Type B pancreatic cell (in vitro differentiated cells): ENCODE data around the gene SLC36A1. TPM values are rescaled to one million over a fixed set of nuclear protein-coding genes. Genes with fewer than 3 reads are reported as not detected.
"Not testable (repeated sequence)": the region's sequence is repeated elsewhere in the genome, so short reads cannot be mapped to it uniquely, and the experiment has no call there.

ENCODE experiments used
- DNase-seq: peaks from one replicate; pipeline ENCODE4 v3.0.0; 2021; ENCODE audit warnings: mixed read lengths; ENCODE audit not compliant: unreplicated experiment; ENCODE audit errors: extremely low spot score
- H3K27ac Mint-ChIP-seq: 2 replicates; pipeline ENCODE4 v1.8.0; 2021; ENCODE audit warnings: mild to moderate bottlenecking, mixed read lengths
- H3K27me3 Mint-ChIP-seq: 2 replicates; pipeline ENCODE4 v1.8.0; 2021; ENCODE audit warnings: mixed read lengths
- H3K36me3 Mint-ChIP-seq: 2 replicates; pipeline ENCODE4 v1.8.0; 2021; ENCODE audit warnings: mixed read lengths
- H3K4me1 Mint-ChIP-seq: one replicate; pipeline ENCODE4 v1.8.0; 2021; ENCODE audit warnings: mixed read lengths; ENCODE audit not compliant: unreplicated experiment
- H3K4me3 Mint-ChIP-seq: 2 replicates; pipeline ENCODE4 v1.8.0; 2021; ENCODE audit warnings: mild to moderate bottlenecking, mixed read lengths
- H3K9me3 Mint-ChIP-seq: 2 replicates; pipeline ENCODE4 v1.8.0; 2021; ENCODE audit warnings: mixed read lengths
- total RNA-seq: library from RNA; stranded (reverse); gene quantifications from 2 replicates; pipeline ENCODE4 v1.2.1, GENCODE V29; 2021; ENCODE audit warnings: low replicate concordance
- TF ChIP-seq, protein P1 (sequence below): fragments of 200-600 bp; sonication (generic); conservative IDR thresholded peaks from 2 replicates; pipeline ENCODE4 v1.5.0; 2021; ENCODE audit warnings: antibody characterized with exemption, mild to moderate bottlenecking

The SLC36A1 gene
- total RNA-seq, 1 donor from 2014 or later = 15.5 TPM

DNA sequence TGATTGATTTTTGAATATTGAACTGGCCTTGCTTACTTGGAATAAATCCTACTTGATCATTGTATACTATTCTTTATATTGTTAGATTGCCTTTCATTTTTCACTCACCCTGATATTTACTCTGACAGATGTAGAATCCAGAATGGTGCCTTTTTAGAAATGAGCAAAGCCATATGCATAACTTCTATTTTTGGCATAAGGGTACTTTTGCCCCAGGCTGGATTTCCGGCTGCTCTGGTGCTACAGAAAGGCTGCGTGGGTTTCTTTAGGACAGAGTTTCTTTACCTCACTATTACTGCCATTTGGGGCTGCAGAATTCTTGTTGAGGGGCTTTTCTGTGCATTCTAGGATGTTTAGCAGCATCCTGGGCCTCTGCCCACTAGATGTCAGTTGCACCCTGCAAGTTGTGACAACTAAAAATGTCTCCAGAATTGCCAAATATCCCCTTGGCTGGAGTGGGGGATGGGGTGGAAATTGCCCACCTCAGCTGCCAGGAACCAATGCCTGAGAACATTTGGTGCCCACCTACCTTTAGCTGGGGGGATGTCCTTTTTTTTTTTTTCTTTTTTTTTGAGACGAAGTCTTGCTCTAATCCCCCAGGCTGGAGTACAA, 50.1 kb downstream of the SLC36A1 start:
- Mint-ChIP-seq H3K27me3 (no peaks in the 10 kb centered on the region), H3K36me3 (no peaks in the 10 kb centered on the region), H3K27ac (no peak overlapping the region), H3K4me3 (no peak overlapping the region), H3K9me3 (no peaks in the 10 kb centered on the region), H3K4me1 (peaks cover 13% of the 10 kb centered on the region)
- DNase-seq = no peak
- TF ChIP-seq, protein P1, sequence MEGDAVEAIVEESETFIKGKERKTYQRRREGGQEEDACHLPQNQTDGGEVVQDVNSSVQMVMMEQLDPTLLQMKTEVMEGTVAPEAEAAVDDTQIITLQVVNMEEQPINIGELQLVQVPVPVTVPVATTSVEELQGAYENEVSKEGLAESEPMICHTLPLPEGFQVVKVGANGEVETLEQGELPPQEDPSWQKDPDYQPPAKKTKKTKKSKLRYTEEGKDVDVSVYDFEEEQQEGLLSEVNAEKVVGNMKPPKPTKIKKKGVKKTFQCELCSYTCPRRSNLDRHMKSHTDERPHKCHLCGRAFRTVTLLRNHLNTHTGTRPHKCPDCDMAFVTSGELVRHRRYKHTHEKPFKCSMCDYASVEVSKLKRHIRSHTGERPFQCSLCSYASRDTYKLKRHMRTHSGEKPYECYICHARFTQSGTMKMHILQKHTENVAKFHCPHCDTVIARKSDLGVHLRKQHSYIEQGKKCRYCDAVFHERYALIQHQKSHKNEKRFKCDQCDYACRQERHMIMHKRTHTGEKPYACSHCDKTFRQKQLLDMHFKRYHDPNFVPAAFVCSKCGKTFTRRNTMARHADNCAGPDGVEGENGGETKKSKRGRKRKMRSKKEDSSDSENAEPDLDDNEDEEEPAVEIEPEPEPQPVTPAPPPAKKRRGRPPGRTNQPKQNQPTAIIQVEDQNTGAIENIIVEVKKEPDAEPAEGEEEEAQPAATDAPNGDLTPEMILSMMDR = no peak

DNA sequence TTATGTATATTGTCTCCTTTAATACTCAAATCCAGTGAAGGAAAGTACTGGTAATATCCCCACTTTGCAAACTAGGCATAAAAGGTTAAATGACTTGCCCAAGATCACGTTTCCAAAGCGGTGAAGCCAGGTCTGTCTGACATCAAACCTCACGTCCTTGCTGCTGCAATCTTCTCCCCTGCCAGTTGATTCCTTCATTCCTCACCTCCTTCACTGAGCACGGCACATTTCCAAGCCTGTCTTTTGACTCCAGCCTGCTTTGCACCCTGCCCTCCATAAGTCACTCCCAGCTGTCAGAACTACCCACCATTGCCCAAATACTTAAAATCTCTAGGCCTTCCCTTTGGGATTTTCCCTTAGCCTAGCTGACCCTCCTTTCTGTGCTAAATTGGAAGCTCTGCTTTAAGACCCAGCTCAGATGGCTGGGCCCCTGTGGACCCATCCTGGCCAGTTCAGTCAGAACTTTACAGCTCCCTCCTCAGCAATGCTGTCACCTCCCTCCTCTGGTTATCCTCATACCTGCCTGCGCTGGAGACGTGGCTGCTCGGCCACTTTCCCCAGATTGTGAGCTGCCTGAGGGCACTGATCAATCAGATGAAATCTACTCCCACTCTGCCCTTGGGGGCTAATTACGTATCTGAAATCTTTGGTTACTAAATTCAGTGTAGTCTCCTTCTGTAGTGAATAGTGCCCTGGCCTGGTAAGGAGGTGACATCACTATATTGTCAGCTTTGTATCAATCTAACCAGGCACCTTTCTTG, 51.2 kb downstream of the SLC36A1 start:
- Mint-ChIP-seq H3K9me3 (no peaks in the 10 kb centered on the region), H3K4me3 (no peak overlapping the region), H3K4me1 (peaks cover 13% of the 10 kb centered on the region), H3K27me3 (no peaks in the 10 kb centered on the region), H3K27ac (no peak overlapping the region), H3K36me3 (no peaks in the 10 kb centered on the region)
- TF ChIP-seq, protein P1 = no peak
- DNase-seq = no peak

DNA sequence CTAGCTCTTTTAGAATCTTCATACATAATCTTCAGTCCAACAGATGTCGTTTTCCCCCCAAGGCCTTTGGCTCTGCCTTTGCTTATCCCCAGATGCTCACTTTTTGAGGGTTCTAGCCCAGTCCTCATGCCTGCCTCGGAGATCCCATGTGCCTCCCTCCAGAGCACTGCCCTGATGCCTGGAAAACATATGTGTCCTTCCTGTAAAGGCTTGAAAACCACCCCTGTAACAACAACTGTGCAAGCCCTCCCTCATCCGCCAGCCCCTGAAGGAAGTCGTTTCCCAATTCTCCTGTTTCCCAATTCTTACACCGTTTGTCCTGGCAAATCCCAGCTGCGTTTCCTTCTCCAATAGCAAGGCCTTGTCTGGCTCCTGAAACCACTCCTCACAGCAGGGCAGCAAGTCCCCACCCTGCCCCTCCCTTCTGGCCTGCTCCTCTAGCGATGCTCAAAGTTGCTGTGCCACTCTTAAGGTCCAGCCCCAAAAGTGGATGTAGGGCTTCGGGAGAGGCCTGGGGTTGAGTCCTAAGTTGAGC, 52.2 kb downstream of the SLC36A1 start:
- Mint-ChIP-seq H3K4me3 (no peak overlapping the region), H3K9me3 (no peaks in the 10 kb centered on the region), H3K4me1 (peaks cover 13% of the 10 kb centered on the region), H3K27me3 (no peaks in the 10 kb centered on the region), H3K36me3 (no peaks in the 10 kb centered on the region), H3K27ac (no peak overlapping the region)
- DNase-seq = no peak
- TF ChIP-seq, protein P1 = no peak

DNA sequence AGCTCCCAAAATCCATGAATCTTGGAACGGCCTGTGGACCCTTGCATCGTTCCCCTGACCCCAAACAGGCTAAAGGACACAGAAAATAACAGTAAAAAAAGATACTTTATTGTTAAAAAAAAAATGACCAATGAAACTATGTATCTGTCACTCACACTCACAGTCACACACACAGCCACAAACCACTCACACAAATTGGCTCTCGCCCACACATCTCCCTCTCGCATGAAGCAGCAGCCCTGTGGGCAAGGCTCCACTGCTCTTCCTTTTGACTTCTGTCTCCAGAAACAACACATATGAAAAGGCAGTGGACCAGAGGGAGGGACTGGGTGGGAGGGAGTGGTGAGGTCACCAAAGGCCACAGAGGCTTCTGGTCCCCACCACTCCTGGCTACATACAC, 56.6 kb downstream of the SLC36A1 start:
- no peaks in the 10 kb centered on the region for H3K27me3 Mint-ChIP-seq
- no peak overlapping the region for H3K4me3 Mint-ChIP-seq
- H3K4me1 Mint-ChIP-seq = peaks cover 5% of the 10 kb centered on the region
- H3K27ac Mint-ChIP-seq = no peak overlapping the region
- no peaks in the 10 kb centered on the region for H3K36me3 Mint-ChIP-seq
- TF ChIP-seq, protein P1 = no peak
- no peak for DNase-seq
- no peaks in the 10 kb centered on the region for H3K9me3 Mint-ChIP-seq

DNA sequence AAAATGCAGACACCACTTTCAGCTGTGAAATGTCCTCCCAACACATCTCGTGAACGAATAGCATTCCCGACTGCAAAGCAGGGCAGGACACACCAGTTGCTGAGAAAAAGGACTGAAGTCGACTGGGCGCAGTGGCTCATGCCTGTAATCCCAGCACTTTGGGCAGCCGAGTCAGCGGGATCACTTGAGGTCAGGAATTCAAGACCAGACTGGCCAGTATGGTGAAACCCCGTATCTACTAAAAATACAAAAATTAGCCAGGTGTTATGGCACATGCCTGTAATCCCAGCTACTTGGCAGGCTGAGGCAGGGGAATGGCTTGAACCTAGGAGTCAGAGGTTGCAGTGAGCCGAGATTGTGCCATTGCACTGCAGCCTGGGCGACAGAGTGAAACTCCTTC, 60.9 kb downstream of the SLC36A1 start:
- DNase-seq, H3K27me3 Mint-ChIP-seq, H3K36me3 Mint-ChIP-seq, H3K4me3 Mint-ChIP-seq, H3K4me1 Mint-ChIP-seq, H3K9me3 Mint-ChIP-seq, H3K27ac Mint-ChIP-seq: not testable (repeated sequence)

DNA sequence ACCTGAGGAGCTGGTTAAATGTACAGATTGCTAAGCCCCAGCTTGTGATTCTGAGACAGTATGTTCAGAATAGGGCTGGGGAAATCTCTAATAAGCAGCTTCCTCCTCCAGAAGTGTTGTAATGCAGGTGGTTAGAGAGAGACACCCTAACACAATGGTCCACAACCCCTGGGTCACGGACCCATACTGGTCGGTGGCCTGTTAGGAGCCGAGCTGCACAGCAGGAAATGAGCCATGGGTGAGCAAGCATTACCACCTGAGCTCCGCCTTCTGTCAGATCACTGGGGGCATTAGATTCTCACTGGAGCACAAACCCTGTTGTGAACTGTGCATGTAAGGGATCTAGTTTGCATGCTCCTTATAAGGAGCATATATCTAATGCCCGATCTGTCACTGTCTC, 61.8 kb downstream of the SLC36A1 start:
- Mint-ChIP-seq H3K27ac (no peak overlapping the region), H3K36me3 (no peaks in the 10 kb centered on the region), H3K4me1 (no peaks in the 10 kb centered on the region)

More for the DNA sequence above, 61.8 kb downstream of the SLC36A1 start:
- Mint-ChIP-seq H3K9me3 (no peaks in the 10 kb centered on the region), H3K27me3 (no peaks in the 10 kb centered on the region), H3K4me3 (no peak overlapping the region)
- TF ChIP-seq, protein P1 = no peak
- DNase-seq = no peak
